HepG2 (cell line): ENCODE data around the gene ITPRIPL1. TPM values are rescaled to one million over a fixed set of nuclear protein-coding genes. Genes with fewer than 3 reads are reported as not detected.

Experiments used
- ADNP ChIP-seq: sonication (generic); formaldehyde crosslinking; IDR thresholded peaks from 2 replicates; pipeline ENCODE4 v1.4.0; 2020; ENCODE audit warnings: missing genetic modification reagents
- ARNTL ChIP-seq: sonication (generic); formaldehyde crosslinking; IDR thresholded peaks from 2 replicates; pipeline ENCODE4 v1.4.0; 2020; ENCODE audit warnings: mild to moderate bottlenecking, missing genetic modification reagents
- JDP2 ChIP-seq: sonication (generic); formaldehyde crosslinking; IDR thresholded peaks from 2 replicates; pipeline ENCODE4 v1.8.1; 2022; ENCODE audit warnings: missing genetic modification reagents, borderline replicate concordance
- KAT8 ChIP-seq: IDR thresholded peaks from 2 replicates; pipeline ENCODE4 v1.6.1; 2016; ENCODE audit warnings: missing genetic modification reagents, missing compliant biosample characterization
- LCORL ChIP-seq, 2 experiments: fragments of 450-650 bp in 1 of 2; sonication (generic) in 1 of 2; formaldehyde crosslinking in 1 of 2; IDR thresholded peaks; 2 replicates each; pipeline versions ENCODE4 v1.5.0 to v1.6.1; 2017 to 2020; ENCODE audit warnings: antibody characterized with exemption in 1 of 2, missing genetic modification reagents in 1 of 2
- MBD4 ChIP-seq: IDR thresholded peaks from 2 replicates; pipeline ENCODE4 v1.6.1; 2012; ENCODE audit warnings: low read length, inconsistent platforms, borderline replicate concordance
- MED8 ChIP-seq: sonication (generic); formaldehyde crosslinking; IDR thresholded peaks from 2 replicates; pipeline ENCODE4 v1.8.1; 2023; ENCODE audit warnings: mild to moderate bottlenecking, missing genetic modification reagents; ENCODE audit not compliant: insufficient replicate concordance
- MEF2D ChIP-seq: sonication (generic); formaldehyde crosslinking; IDR thresholded peaks from 2 replicates; pipeline ENCODE4 v1.5.1; 2020; ENCODE audit warnings: mild to moderate bottlenecking, missing genetic modification reagents
- NR2F6 ChIP-seq, 2 experiments: IDR thresholded peaks; 2 replicates each; pipeline ENCODE4 v1.6.1; 2016; ENCODE audit warnings: antibody characterized with exemption in 1 of 2, mild to moderate bottlenecking in 1 of 2
- SOX5 ChIP-seq: IDR thresholded peaks from 2 replicates; pipeline ENCODE4 v1.6.1; 2016; ENCODE audit warnings: borderline replicate concordance
- SP4 ChIP-seq: sonication (generic); formaldehyde crosslinking; IDR thresholded peaks from 2 replicates; pipeline ENCODE4 v1.8.1; 2023; ENCODE audit warnings: mild to moderate bottlenecking, missing genetic modification reagents
- SRY ChIP-seq: sonication (generic); formaldehyde crosslinking; IDR thresholded peaks from 2 replicates; pipeline ENCODE4 v1.8.0; 2022; ENCODE audit warnings: mild to moderate bottlenecking, missing genetic modification reagents
- TCF12 ChIP-seq, 2 experiments: fragments of 450-650 bp in 1 of 2; sonication (generic) in 1 of 2; formaldehyde crosslinking in 1 of 2; IDR thresholded peaks; 2 replicates each; pipeline versions ENCODE4 v1.6.1 to v1.8.0; 2017 to 2022; ENCODE audit warnings: antibody characterized with exemption in 1 of 2, mild to moderate bottlenecking in 1 of 2, missing genetic modification reagents in 1 of 2, moderate library complexity in 1 of 2
- ZNF468 ChIP-seq: sonication (generic); formaldehyde crosslinking; IDR thresholded peaks from 2 replicates; pipeline ENCODE4 v1.8.0; 2022; ENCODE audit warnings: mild to moderate bottlenecking, moderate library complexity, missing genetic modification reagents
- ZNF747 ChIP-seq: sonication (generic); formaldehyde crosslinking; IDR thresholded peaks from 2 replicates; pipeline ENCODE4 v1.8.1; 2023; ENCODE audit warnings: missing genetic modification reagents, mild to moderate bottlenecking, borderline replicate concordance
- ZSCAN21 ChIP-seq: sonication (generic); formaldehyde crosslinking; IDR thresholded peaks from 2 replicates; pipeline ENCODE4 v1.8.0; 2022; ENCODE audit warnings: mild to moderate bottlenecking, missing genetic modification reagents, moderate library complexity, borderline replicate concordance
- polyA plus RNA-seq, 8 experiments: library from polyadenylated mRNA; depleted of rRNA in 3 of 8; stranded (reverse) in 7 of 8; unstranded in 1 of 8; fragments of >200 nt; fragmentation: Illumina TruSeq in 4 of 8; extraction: Trizol in 4 of 8; gene quantifications; 2 replicates each; pipeline versions ENCODE4 v1.2.1 to v1.2.3, GENCODE V29; 2011 to 2016; ENCODE audit warnings: low read depth in 4 of 8, missing spikeins in 1 of 8, mixed read lengths in 1 of 8; ENCODE audit not compliant: insufficient read depth in 1 of 8
- total RNA-seq, 5 experiments: library from RNA; depleted of rRNA; stranded (reverse); fragments of >200 nt; fragmentation: Illumina TruSeq; extraction: Trizol; gene quantifications; 2 replicates each; pipeline ENCODE4 v1.2.3, GENCODE V29; 2016; ENCODE audit warnings: low read depth in 1 of 5
- TF ChIP-seq, protein P1 (sequence below): sonication (generic); formaldehyde crosslinking; conservative IDR thresholded peaks from 2 replicates; pipeline ENCODE4 v1.4.0; 2020; ENCODE audit warnings: mild to moderate bottlenecking, missing genetic modification reagents, moderate library complexity
- TF ChIP-seq, protein P2 (sequence below): sonication (generic); formaldehyde crosslinking; IDR thresholded peaks from 2 replicates; pipeline ENCODE4; 2020; ENCODE audit warnings: missing genetic modification reagents, mild to moderate bottlenecking, borderline replicate concordance
- TF ChIP-seq, protein P3 (sequence below): sonication (generic); formaldehyde crosslinking; IDR thresholded peaks from 2 replicates; pipeline ENCODE4 v1.9.0; 2022; ENCODE audit warnings: low read depth, missing genetic modification reagents

ITPRIPL1 gene
- total and polyA plus RNA-seq, 2 of the 13 experiments (the other 11 are each of a cell fraction or from before 2014, with no cell fraction given), result 4.3 to 11.7 TPM

DNA sequence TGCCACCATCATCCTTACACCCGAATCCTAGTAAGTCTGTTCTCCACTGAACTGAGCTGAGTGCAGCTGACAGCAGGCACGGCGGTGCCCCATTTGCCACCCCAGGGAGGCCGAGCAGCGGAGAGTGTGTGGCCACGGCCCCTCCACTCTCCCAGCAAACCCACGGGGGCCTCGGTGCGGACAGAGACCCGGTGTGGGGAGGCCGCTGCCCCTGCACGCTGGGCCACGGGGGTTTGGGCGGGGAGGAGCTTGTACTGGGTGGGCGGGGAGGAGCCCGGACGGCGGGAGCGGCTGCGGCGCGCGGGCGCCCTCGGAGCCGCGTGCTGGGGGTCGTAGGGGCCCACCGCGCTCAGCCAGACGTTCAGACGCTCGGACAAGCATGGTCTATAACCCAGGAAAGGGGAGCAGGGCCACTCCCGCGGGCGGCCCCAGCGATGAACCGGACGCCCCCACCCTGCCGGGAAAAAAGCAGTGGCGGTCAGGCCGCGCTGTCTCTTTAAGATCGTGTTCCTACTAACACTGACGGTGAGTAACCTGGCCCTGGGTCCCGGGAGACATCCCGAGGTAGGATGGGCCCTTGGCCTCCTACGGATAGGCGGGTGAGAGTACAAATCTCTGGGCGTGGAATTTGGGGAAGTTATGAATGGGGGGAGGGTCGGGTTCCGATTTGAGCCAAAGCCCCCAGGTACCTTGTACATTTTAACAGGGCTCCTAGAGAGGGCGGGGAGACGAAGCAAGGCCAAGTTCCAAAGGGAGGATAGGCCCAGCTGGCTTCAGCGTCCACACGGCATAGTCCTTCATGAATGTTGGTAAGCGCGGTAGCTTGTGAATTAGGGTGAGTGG lies at the start of gene ITPRIPL1 (continued):
- TF ChIP-seq, protein P1, sequence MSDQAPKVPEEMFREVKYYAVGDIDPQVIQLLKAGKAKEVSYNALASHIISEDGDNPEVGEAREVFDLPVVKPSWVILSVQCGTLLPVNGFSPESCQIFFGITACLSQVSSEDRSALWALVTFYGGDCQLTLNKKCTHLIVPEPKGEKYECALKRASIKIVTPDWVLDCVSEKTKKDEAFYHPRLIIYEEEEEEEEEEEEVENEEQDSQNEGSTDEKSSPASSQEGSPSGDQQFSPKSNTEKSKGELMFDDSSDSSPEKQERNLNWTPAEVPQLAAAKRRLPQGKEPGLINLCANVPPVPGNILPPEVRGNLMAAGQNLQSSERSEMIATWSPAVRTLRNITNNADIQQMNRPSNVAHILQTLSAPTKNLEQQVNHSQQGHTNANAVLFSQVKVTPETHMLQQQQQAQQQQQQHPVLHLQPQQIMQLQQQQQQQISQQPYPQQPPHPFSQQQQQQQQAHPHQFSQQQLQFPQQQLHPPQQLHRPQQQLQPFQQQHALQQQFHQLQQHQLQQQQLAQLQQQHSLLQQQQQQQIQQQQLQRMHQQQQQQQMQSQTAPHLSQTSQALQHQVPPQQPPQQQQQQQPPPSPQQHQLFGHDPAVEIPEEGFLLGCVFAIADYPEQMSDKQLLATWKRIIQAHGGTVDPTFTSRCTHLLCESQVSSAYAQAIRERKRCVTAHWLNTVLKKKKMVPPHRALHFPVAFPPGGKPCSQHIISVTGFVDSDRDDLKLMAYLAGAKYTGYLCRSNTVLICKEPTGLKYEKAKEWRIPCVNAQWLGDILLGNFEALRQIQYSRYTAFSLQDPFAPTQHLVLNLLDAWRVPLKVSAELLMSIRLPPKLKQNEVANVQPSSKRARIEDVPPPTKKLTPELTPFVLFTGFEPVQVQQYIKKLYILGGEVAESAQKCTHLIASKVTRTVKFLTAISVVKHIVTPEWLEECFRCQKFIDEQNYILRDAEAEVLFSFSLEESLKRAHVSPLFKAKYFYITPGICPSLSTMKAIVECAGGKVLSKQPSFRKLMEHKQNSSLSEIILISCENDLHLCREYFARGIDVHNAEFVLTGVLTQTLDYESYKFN (CRISPR knock-in tag), result peak; percentile 31; the same call in 1 of the 2 replicates
- TF ChIP-seq JDP2 (no peak), MEF2D (CRISPR knock-in tag) (no peak), ZNF747 (CRISPR knock-in tag) (no peak), SP4 (CRISPR knock-in tag) (no peak), ARNTL (CRISPR knock-in tag) (0 out of 2 replicates have a peak, but pooled peaks have one; percentile 48), MBD4 (no peak), KAT8 (CRISPR knock-in tag) (no peak; the same call in 1 of the 2 replicates), LCORL (IDR thresholded peaks at IDR 0.05) (no peak), LCORL (CRISPR knock-in tag; IDR thresholded peaks at IDR 0.05) (peak; percentile 10; the same call in 1 of the 2 replicates), ZNF468 (CRISPR knock-in tag) (no peak), SRY (CRISPR knock-in tag) (no peak), SOX5 (no peak), ADNP (CRISPR knock-in tag) (no peak), NR2F6 (IDR thresholded peaks at IDR 0.05) (no peak), NR2F6 (CRISPR knock-in tag; IDR thresholded peaks at IDR 0.05) (no peak), TCF12 (IDR thresholded peaks at IDR 0.05) (no peak), TCF12 (CRISPR knock-in tag; IDR thresholded peaks at IDR 0.05) (no peak), MED8 (CRISPR knock-in tag) (no peak), ZSCAN21 (CRISPR knock-in tag) (no peak)
- TF ChIP-seq, protein P2, sequence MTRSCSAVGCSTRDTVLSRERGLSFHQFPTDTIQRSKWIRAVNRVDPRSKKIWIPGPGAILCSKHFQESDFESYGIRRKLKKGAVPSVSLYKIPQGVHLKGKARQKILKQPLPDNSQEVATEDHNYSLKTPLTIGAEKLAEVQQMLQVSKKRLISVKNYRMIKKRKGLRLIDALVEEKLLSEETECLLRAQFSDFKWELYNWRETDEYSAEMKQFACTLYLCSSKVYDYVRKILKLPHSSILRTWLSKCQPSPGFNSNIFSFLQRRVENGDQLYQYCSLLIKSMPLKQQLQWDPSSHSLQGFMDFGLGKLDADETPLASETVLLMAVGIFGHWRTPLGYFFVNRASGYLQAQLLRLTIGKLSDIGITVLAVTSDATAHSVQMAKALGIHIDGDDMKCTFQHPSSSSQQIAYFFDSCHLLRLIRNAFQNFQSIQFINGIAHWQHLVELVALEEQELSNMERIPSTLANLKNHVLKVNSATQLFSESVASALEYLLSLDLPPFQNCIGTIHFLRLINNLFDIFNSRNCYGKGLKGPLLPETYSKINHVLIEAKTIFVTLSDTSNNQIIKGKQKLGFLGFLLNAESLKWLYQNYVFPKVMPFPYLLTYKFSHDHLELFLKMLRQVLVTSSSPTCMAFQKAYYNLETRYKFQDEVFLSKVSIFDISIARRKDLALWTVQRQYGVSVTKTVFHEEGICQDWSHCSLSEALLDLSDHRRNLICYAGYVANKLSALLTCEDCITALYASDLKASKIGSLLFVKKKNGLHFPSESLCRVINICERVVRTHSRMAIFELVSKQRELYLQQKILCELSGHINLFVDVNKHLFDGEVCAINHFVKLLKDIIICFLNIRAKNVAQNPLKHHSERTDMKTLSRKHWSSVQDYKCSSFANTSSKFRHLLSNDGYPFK (CRISPR knock-in tag), result no peak
- TF ChIP-seq, protein P3, sequence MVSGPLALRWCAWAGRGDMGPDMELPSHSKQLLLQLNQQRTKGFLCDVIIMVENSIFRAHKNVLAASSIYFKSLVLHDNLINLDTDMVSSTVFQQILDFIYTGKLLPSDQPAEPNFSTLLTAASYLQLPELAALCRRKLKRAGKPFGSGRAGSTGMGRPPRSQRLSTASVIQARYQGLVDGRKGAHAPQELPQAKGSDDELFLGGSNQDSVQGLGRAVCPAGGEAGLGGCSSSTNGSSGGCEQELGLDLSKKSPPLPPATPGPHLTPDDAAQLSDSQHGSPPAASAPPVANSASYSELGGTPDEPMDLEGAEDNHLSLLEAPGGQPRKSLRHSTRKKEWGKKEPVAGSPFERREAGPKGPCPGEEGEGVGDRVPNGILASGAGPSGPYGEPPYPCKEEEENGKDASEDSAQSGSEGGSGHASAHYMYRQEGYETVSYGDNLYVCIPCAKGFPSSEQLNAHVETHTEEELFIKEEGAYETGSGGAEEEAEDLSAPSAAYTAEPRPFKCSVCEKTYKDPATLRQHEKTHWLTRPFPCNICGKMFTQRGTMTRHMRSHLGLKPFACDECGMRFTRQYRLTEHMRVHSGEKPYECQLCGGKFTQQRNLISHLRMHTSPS (CRISPR knock-in tag), result 0 out of 2 replicates have a peak, but pooled peaks have one; percentile 36
